ENCODE measurements around the gene RPL22. TPM values are rescaled to one million over a fixed set of nuclear protein-coding genes. Genes with fewer than 3 reads are reported as not detected.

RPL22 gene
- total and polyA plus RNA-seq, 8 donors, result 186 to 378 (median 234) TPM

DNA sequence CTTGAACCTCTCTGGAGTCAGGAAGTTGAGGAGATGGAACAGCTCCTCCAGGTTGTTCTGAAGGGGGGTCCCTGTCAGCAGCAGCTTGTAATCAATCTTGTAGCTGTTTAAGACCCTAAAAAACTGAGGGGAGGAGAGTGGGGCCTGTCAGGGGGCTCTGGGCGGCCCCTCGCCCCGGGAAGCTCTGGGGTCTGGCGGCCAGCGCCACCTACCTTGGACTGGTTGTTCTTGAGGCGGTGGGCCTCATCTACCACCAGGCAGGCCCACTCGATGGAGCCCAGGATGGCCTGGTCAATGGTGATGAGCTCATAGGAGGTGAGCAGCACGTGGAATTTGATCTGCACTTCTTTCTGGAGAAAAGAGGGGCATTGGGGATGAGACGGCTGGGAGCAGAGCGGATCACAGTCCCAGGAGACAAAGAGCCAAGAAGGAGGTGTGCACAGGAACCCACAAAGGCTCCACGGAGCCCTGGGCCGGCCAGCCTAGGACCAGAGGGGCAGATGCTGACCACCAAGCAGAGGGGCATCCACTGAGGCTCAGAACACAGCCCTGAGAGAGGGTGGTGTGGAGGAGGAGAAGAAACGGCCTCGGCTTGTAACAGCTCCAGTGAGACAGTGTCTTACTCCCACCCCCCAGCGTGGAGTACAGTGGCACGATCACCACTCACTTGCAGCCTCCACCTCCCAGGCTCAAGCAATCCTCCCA lies 62.7 kb downstream of the RPL22 start:
- Histone ChIP-seq H3K9me3 (no peaks in the 10 kb centered on the region), H3K27ac (no peak overlapping the region), H3K27me3 (no peaks in the 10 kb centered on the region), H3K4me1 (no peaks in the 10 kb centered on the region), H3K4me3 (no peak overlapping the region), H3K36me3 (no peaks in the 10 kb centered on the region)
- FAIRE-seq, result no peak
- intact Hi-C loops (cut with DNase I), result no loop called here
- TF ChIP-seq CTCF (IDR thresholded peaks at IDR 0.05), result no peak
- WGBS, 2 donors, result 59 to 79% methylated on average over 16 of the region's 16 CpGs
- ATAC-seq, result no peak
- DNase-seq, result peak in 2 of 6 donors; percentile 22 to 28

Other genes with a start within 250 kb of the RPL22 start
- 1 to 10 TPM; 4.0 to 8.3 (median 4.8) TPM for gene NPHP4, start 207.2 kb downstream of the RPL22 start, total RNA-seq
- 1 to 10 TPM; 7.6 to 9.7 TPM for gene NPHP4, start 207.2 kb downstream of the RPL22 start, polyA plus RNA-seq
- gene KCNAB2, start 153.7 kb downstream of the RPL22 start, total RNA-seq, result 1 to 10 TPM; 1.2 to 9.0 (median 4.1) TPM
- gene KCNAB2, start 153.7 kb downstream of the RPL22 start, polyA plus RNA-seq, result 1 to 10 TPM; 4.1 to 4.6 TPM
- under 1 TPM; 0.09 to 0.46 (median 0.27) TPM for gene CHD5, start 19.3 kb downstream of the RPL22 start, total RNA-seq
- gene CHD5, start 19.3 kb downstream of the RPL22 start, polyA plus RNA-seq, result 1 to 10 TPM; 1.2 to 2.9 TPM
- 10 to 100 TPM in 5 of 6 donors, 1 to 10 TPM in 1; 7.1 to 21.6 (median 12.5) TPM for gene RNF207, start 6.5 kb upstream of the RPL22 start, total RNA-seq
- gene RNF207, start 6.5 kb upstream of the RPL22 start, polyA plus RNA-seq, result 10 to 100 TPM; 26.2 to 52.8 TPM
- 10 to 100 TPM; 13.4 to 26.4 (median 21.5) TPM for gene ICMT, start 36.4 kb upstream of the RPL22 start, total RNA-seq
- 10 to 100 TPM in 1 of 2 donors, 1 to 10 TPM in 1; 8.3 to 16.0 TPM for gene ICMT, start 36.4 kb upstream of the RPL22 start, polyA plus RNA-seq
- gene HES3, start 44.6 kb upstream of the RPL22 start, total RNA-seq, result not detected
- gene HES3, start 44.6 kb upstream of the RPL22 start, polyA plus RNA-seq, result not detected
- gene GPR153, start 61.5 kb upstream of the RPL22 start, total RNA-seq, result 1 to 10 TPM in 2 of 6 donors, under 1 TPM in 4; 0.19 to 5.1 (median 0.78) TPM
- 1 to 10 TPM in 1 of 2 donors, under 1 TPM in 1; 0.99 to 1.0 TPM for gene GPR153, start 61.5 kb upstream of the RPL22 start, polyA plus RNA-seq
- gene ACOT7, start 194.2 kb upstream of the RPL22 start, total RNA-seq, result 1 to 10 TPM; 3.1 to 7.6 (median 5.2) TPM
- 1 to 10 TPM; 3.8 to 7.0 TPM for gene ACOT7, start 194.2 kb upstream of the RPL22 start, polyA plus RNA-seq
- gene HES2, start 220.3 kb upstream of the RPL22 start, total RNA-seq, result under 1 TPM in 3 of 6 donors, not detected in 3; 0.03 to 0.31 (median 0.09) TPM
- gene HES2, start 220.3 kb upstream of the RPL22 start, polyA plus RNA-seq, result not detected
- gene ESPN, start 225.2 kb upstream of the RPL22 start, total RNA-seq, result 1 to 10 TPM in 1 of 6 donors, under 1 TPM in 5; 0.31 to 2.5 (median 0.68) TPM
- under 1 TPM; 0.28 to 0.99 TPM for gene ESPN, start 225.2 kb upstream of the RPL22 start, polyA plus RNA-seq

Data from pancreas (tissue), 10 donors.